Glutamatergic neuron (in vitro differentiated cells): ENCODE data around the gene RTEL1. TPM values are rescaled to one million over a fixed set of nuclear protein-coding genes. Genes with fewer than 3 reads are reported as not detected.

Experiments used
- DNase-seq: peaks from one replicate; pipeline ENCODE4 v3.0.0; 2022
- H3K27ac Mint-ChIP-seq: one replicate; pipeline ENCODE4 v1.8.0; 2020; ENCODE audit warnings: mild to moderate bottlenecking, mixed read lengths, inconsistent platforms; ENCODE audit not compliant: unreplicated experiment
- H3K27me3 Mint-ChIP-seq: one replicate; pipeline ENCODE4 v1.8.0; 2020; ENCODE audit warnings: mild to moderate bottlenecking, moderate library complexity, mixed read lengths, inconsistent platforms; ENCODE audit not compliant: unreplicated experiment
- H3K36me3 Mint-ChIP-seq: one replicate; pipeline ENCODE4 v1.8.0; 2020; ENCODE audit warnings: mild to moderate bottlenecking, mixed read lengths, inconsistent platforms; ENCODE audit not compliant: unreplicated experiment
- H3K4me1 Mint-ChIP-seq: one replicate; pipeline ENCODE4 v1.8.0; 2020; ENCODE audit warnings: mild to moderate bottlenecking, low read depth, mixed read lengths, inconsistent platforms; ENCODE audit not compliant: unreplicated experiment
- H3K4me3 Mint-ChIP-seq: one replicate; pipeline ENCODE4 v1.8.0; 2020; ENCODE audit warnings: mild to moderate bottlenecking, mixed read lengths, inconsistent platforms; ENCODE audit not compliant: unreplicated experiment
- H3K9me3 Mint-ChIP-seq: one replicate; pipeline ENCODE4 v1.8.0; 2020; ENCODE audit warnings: mild to moderate bottlenecking, moderate library complexity, mixed read lengths, inconsistent platforms; ENCODE audit not compliant: unreplicated experiment
- CTCF ChIP-seq: fragments of 200-600 bp; sonication (generic); IDR thresholded peaks from one replicate; pipeline ENCODE4 v1.5.0; 2021; ENCODE audit not compliant: partially characterized antibody, unreplicated experiment
- total RNA-seq: library from RNA; stranded (reverse); fragmentation: NEBNext Ultra II Directional; extraction: Animal tissue kit (Norgen Biotek cat#: 25700); gene quantifications from one replicate; pipeline ENCODE4 v1.2.1, GENCODE V29; 2021; ENCODE audit not compliant: unreplicated experiment

Gene RTEL1
- total RNA-seq, 1 donor from 2014 or later, result 36.3 TPM

DNA sequence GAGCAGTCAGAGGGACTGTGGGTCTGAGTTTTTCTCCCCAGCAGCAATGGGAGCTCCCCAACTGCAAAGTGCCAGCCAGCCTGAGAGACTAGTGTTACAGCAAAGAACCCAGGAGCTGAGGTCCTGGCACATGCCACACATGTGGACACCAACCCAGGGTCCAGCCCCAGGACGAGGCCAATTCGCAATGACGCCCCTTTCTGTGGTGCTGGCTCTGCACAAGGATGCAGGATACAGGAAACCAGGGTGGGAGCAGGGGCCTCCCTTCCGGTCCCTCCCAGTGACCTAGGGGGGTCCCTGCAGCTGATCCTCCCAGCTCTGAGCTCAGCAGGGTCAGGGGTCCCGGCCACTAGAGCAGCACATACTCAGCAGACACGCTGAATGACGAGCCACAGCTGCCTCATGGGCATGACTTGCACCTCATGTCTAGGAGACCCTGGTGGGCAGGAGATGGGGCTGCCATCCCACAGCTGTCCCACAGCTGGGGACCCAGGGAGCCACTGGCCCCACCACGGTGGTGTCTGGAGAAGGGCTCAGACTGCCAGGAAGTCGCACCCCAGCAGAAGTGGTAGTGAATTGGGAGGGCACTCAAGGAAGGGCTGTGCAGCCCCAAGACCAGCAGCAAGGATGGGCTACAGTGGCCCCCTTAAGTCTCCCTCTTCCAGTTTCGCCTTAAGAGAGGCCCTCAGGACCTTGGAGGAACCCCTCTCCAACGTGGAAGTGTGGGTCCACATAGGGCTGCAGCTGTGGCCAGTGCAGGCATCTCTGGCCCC is 46.0 kb downstream of the RTEL1 start:
- no peak for TF ChIP-seq CTCF
- Mint-ChIP-seq H3K4me1 (peaks cover 12% of the 10 kb centered on the region), H3K9me3 (peaks cover 11% of the 10 kb centered on the region), H3K4me3 (no peak overlapping the region), H3K27ac (no peak overlapping the region), H3K27me3 (peaks cover 13% of the 10 kb centered on the region), H3K36me3 (no peaks in the 10 kb centered on the region)
- no peak for DNase-seq

DNA sequence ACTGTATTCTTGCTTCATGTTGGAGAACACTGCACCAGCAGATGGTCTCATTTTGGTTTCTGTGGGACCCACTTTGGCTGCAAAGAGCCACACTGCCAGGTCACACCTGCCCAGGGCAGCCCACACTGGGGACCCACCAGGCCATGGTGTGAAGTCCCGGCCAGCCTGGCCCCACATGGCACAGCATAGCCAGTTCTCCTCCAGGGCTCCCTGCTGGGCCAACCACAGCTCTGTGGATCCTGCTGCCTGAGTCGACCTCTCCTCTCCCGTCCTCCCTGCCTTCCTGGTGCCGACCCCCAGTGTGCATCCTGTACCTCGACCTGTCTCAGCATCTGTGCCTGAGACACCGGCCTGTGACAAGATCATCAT is 46.6 kb downstream of the RTEL1 start:
- peaks cover 12% of the 10 kb centered on the region for H3K4me1 Mint-ChIP-seq
- peak overlapping the region; percentile 65 for H3K4me3 Mint-ChIP-seq
- H3K27ac Mint-ChIP-seq, result peak overlapping the region; percentile 44
- peaks cover 14% of the 10 kb centered on the region for H3K27me3 Mint-ChIP-seq
- no peak for TF ChIP-seq CTCF
- H3K36me3 Mint-ChIP-seq, result no peaks in the 10 kb centered on the region
- peaks cover 11% of the 10 kb centered on the region for H3K9me3 Mint-ChIP-seq
- no peak for DNase-seq

GRCh38 chr20:63705232-63706026 is 47.3 kb downstream of the RTEL1 start:
- peak overlapping the region; percentile 44 for H3K27ac Mint-ChIP-seq
- H3K4me3 Mint-ChIP-seq, result peak overlapping the region; percentile 65

DNA sequence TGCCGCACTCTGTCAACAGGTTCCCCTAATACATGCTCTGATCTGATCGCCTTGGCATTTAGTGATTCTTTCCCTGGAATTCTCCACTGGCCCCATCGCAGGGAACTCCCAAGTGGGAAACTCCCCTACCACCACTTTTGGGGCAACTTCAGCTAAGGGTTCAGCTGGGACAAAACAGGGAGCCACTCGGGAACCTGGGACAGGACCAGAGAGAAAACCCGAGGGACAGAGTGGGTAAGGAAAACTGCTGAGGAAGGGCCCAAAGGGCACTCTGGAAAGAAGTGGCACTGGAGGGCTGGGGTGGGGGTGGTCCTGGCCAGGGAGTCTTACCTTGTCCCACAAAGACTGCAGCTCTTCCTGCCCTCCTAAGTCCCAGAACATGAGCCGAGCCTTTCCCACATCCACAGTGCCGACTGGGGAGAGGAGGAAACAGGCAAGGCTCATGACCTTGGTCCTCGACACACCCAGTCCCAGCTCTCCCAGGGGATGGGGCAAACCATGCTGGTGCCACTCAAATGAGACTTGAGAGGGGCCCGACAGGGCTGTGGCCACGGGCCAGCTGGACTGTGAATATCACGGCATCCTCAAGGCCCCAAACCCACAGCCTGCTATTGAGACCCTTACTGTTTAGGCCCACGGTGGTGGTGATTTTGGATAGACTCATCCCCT is 48.0 kb downstream of the RTEL1 start:
- Mint-ChIP-seq H3K27me3 (peaks cover 11% of the 10 kb centered on the region), H3K4me3 (peak overlapping the region; percentile 89), H3K36me3 (peaks cover 4% of the 10 kb centered on the region), H3K9me3 (peaks cover 11% of the 10 kb centered on the region), H3K27ac (peak overlapping the region; percentile 70), H3K4me1 (peaks cover 16% of the 10 kb centered on the region)
- no peak for TF ChIP-seq CTCF
- no peak for DNase-seq

More at GRCh38 chr20:63705232-63706026, 47.3 kb downstream of the RTEL1 start:
- no peak for TF ChIP-seq CTCF
- Mint-ChIP-seq H3K9me3 (peaks cover 11% of the 10 kb centered on the region), H3K27me3 (peaks cover 11% of the 10 kb centered on the region), H3K4me1 (peaks cover 12% of the 10 kb centered on the region), H3K36me3 (peaks cover 2% of the 10 kb centered on the region)
- no peak for DNase-seq
